HG03457 (cell line): ENCODE data around the gene NEK1.
"Not testable (repeated sequence)": the region's sequence is repeated elsewhere in the genome, so short reads cannot be mapped to it uniquely, and the experiment has no call there.

ENCODE experiments used
- ATAC-seq: cut with Tn5 transposase; IDR thresholded peaks from one replicate; pipeline ENCODE4 v1.9.1; 2021; ENCODE audit warnings: moderate number of reproducible peaks; ENCODE audit not compliant: unreplicated experiment

Gene NEK1

GRCh38 chr4:169427727-169428126 is 184.7 kb downstream of the NEK1 start:
- ATAC-seq, result not testable (repeated sequence)

GRCh38 chr4:169420291-169420690 is 192.1 kb downstream of the NEK1 start:
- no peak for ATAC-seq

- no peak for ATAC-seq
Observed at GRCh38 chr4:169418846-169419245, 193.5 kb downstream of the NEK1 start.

GRCh38 chr4:169417629-169418282 is 194.6 kb downstream of the NEK1 start:
- no peak for ATAC-seq

- ATAC-seq, result no peak
Observed at GRCh38 chr4:169416997-169417396, 195.4 kb downstream of the NEK1 start.

GRCh38 chr4:169416461-169416860 is 195.9 kb downstream of the NEK1 start:
- no peak for ATAC-seq

GRCh38 chr4:169414913-169415312 is 197.5 kb downstream of the NEK1 start:
- ATAC-seq, result no peak

- no peak for ATAC-seq
Observed at GRCh38 chr4:169412046-169412445, 200.3 kb downstream of the NEK1 start.

GRCh38 chr4:169410839-169411770 is 201.3 kb downstream of the NEK1 start:
- peak; percentile 99 for ATAC-seq

- no peak for ATAC-seq
Observed at GRCh38 chr4:169407217-169407845, 205.1 kb downstream of the NEK1 start.

- no peak for ATAC-seq
Observed at GRCh38 chr4:169404960-169405359, 207.4 kb downstream of the NEK1 start.

GRCh38 chr4:169400832-169401231 is 211.6 kb downstream of the NEK1 start:
- ATAC-seq, result no peak

GRCh38 chr4:169399976-169400767 is 212.2 kb downstream of the NEK1 start:
- ATAC-seq, result no peak

GRCh38 chr4:169398316-169398715 is 214.1 kb downstream of the NEK1 start:
- no peak for ATAC-seq

GRCh38 chr4:169397762-169398161 is 214.6 kb downstream of the NEK1 start:
- ATAC-seq, result no peak

- ATAC-seq, result no peak
Observed at GRCh38 chr4:169385376-169385775, 227.0 kb downstream of the NEK1 start.

- ATAC-seq, result no peak
Observed at GRCh38 chr4:169384779-169385178, 227.6 kb downstream of the NEK1 start.

GRCh38 chr4:169383724-169384123 is 228.7 kb downstream of the NEK1 start:
- ATAC-seq, result no peak

GRCh38 chr4:169379688-169380087 is 232.7 kb downstream of the NEK1 start:
- no peak for ATAC-seq

- ATAC-seq, result no peak
Observed at GRCh38 chr4:169377367-169377766, 235.0 kb downstream of the NEK1 start.

- no peak for ATAC-seq
Observed at GRCh38 chr4:169376421-169376820, 236.0 kb downstream of the NEK1 start.
